ENCODE results near the gene GATA5. TPM values are rescaled to one million over a fixed set of nuclear protein-coding genes. Genes with fewer than 3 reads are reported as not detected.

The GATA5 gene
- polyA plus RNA-seq, 4 donors = 6.9 to 7.6 (median 7.3) TPM

- DNase-seq (ENCODE audit: low read depth in 4 of 4, low spot score in 3 of 4) = no peak
Observed at GRCh38 chr20:62489186-62489931, 13.6 kb upstream of the GATA5 start.

- DNase-seq (ENCODE audit: low read depth in 4 of 4, low spot score in 3 of 4) = no peak
Observed at GRCh38 chr20:62488470-62488869, 12.7 kb upstream of the GATA5 start.

GRCh38 chr20:62487561-62488354 is 12.0 kb upstream of the GATA5 start:
- DNase-seq (ENCODE audit: low read depth in 4 of 4, low spot score in 3 of 4) = no peak

GRCh38 chr20:62487118-62487517 is 11.3 kb upstream of the GATA5 start:
- DNase-seq (ENCODE audit: low read depth in 4 of 4, low spot score in 3 of 4) = no peak

GRCh38 chr20:62486484-62486883 is 10.7 kb upstream of the GATA5 start:
- DNase-seq (ENCODE audit: low read depth in 4 of 4, low spot score in 3 of 4) = no peak

- DNase-seq (ENCODE audit: low read depth in 4 of 4, low spot score in 3 of 4) = no peak
Observed at GRCh38 chr20:62485701-62486089, 9.9 kb upstream of the GATA5 start.

GRCh38 chr20:62485062-62485700 is 9.4 kb upstream of the GATA5 start:
- DNase-seq (ENCODE audit: low read depth in 4 of 4, low spot score in 3 of 4) = peak in 3 of 4 donors; percentile 56 to 70 (median 66)

- DNase-seq (ENCODE audit: low read depth in 4 of 4, low spot score in 3 of 4) = no peak
Observed at GRCh38 chr20:62484478-62484877, 8.7 kb upstream of the GATA5 start.

GRCh38 chr20:62483613-62484458 is 8.0 kb upstream of the GATA5 start:
- DNase-seq (ENCODE audit: low read depth in 4 of 4, low spot score in 3 of 4) = no peak

- DNase-seq (ENCODE audit: low read depth in 4 of 4, low spot score in 3 of 4) = no peak
Observed at GRCh38 chr20:62482974-62483373, 7.2 kb upstream of the GATA5 start.

- no peak for DNase-seq (ENCODE audit: low read depth in 4 of 4, low spot score in 3 of 4)
Observed at GRCh38 chr20:62482146-62482809, 6.5 kb upstream of the GATA5 start.

- no peak for DNase-seq (ENCODE audit: low read depth in 4 of 4, low spot score in 3 of 4)
Observed at GRCh38 chr20:62481425-62482145, 5.8 kb upstream of the GATA5 start.

- no peak for DNase-seq (ENCODE audit: low read depth in 4 of 4, low spot score in 3 of 4)
Observed at GRCh38 chr20:62480318-62480717, 4.5 kb upstream of the GATA5 start.

- no peak for DNase-seq (ENCODE audit: low read depth in 4 of 4, low spot score in 3 of 4)
Observed at GRCh38 chr20:62479656-62480055, 3.9 kb upstream of the GATA5 start.

- no peak for DNase-seq (ENCODE audit: low read depth in 4 of 4, low spot score in 3 of 4)
Observed at GRCh38 chr20:62479156-62479555, 3.4 kb upstream of the GATA5 start.

- DNase-seq (ENCODE audit: low read depth in 4 of 4, low spot score in 3 of 4) = no peak
Observed at GRCh38 chr20:62477669-62478455, 2.1 kb upstream of the GATA5 start.

- no peak for DNase-seq (ENCODE audit: low read depth in 4 of 4, low spot score in 3 of 4)
Observed at GRCh38 chr20:62476056-62476838, 452 bp upstream of the GATA5 start.

Data from right renal pelvis (tissue), 4 donors.